GM12872 (cell line): ENCODE results near the gene POMT1.

Experiments used
- CTCF ChIP-seq: IDR thresholded peaks from 3 replicates; pipeline ENCODE4 v1.5.1; 2011; ENCODE audit warnings: low read depth, mild to moderate bottlenecking, low read length, moderate library complexity; ENCODE audit not compliant: insufficient read depth

Gene POMT1

GRCh38 chr9:131505012-131505411 lies 2.3 kb downstream of the POMT1 start:
- TF ChIP-seq CTCF: no peak

GRCh38 chr9:131511416-131511815 lies 8.7 kb downstream of the POMT1 start:
- TF ChIP-seq CTCF: no peak

- TF ChIP-seq CTCF: no peak
These were observed 9.2 kb downstream of the POMT1 start for GRCh38 chr9:131511880-131512279.

GRCh38 chr9:131513177-131513576 lies 10.5 kb downstream of the POMT1 start:
- TF ChIP-seq CTCF: no peak

- no peak for TF ChIP-seq CTCF
These were observed 13.4 kb downstream of the POMT1 start for GRCh38 chr9:131516100-131516499.

- TF ChIP-seq CTCF: no peak
These were observed 14.2 kb downstream of the POMT1 start for GRCh38 chr9:131516930-131517329.

GRCh38 chr9:131517761-131518190 lies 15.1 kb downstream of the POMT1 start:
- no peak for TF ChIP-seq CTCF

GRCh38 chr9:131518553-131518952 lies 15.8 kb downstream of the POMT1 start:
- TF ChIP-seq CTCF: no peak
